Measurements from ENCODE around the gene CNPY4.

Gene CNPY4

DNA sequence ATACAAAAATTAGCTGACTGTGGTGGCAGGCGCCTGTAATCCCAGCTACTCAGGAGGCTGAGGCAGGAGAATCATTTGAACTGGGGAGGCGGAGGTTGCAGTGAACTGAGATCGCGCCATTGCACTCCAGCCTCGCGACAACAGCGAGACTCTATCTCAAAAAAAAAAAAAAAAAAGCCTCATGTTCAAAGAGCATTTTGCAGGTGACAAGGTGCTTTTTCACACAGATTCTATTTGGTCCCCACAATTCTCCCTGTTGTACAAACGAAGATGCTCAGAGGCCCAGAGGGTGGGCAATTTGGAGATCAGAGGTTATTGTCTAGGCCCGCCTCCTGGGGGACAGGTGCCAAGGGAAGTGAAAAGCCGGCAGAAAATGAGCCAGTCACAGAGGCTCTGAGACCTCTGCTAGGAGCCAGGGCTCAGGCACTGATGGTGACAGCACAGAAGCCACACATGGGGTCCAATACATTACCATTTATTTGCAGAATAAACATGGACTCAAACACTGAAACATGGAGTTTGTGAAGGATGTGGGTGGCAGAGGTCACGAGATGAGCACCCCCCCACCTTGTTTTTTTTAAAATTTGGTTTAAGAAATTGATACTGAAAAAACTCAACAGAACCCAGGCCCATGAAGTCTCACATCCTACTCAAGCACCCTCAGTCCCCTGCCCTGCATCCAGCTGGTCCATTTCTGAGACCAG lies 49.9 kb downstream of the CNPY4 start:
- no peak for DNase-seq

GRCh38 chr7:100170101-100170897 lies 50.9 kb downstream of the CNPY4 start:
- DNase-seq = no peak

GRCh38 chr7:100171087-100171681 lies 51.8 kb downstream of the CNPY4 start:
- no peak for DNase-seq

DNA sequence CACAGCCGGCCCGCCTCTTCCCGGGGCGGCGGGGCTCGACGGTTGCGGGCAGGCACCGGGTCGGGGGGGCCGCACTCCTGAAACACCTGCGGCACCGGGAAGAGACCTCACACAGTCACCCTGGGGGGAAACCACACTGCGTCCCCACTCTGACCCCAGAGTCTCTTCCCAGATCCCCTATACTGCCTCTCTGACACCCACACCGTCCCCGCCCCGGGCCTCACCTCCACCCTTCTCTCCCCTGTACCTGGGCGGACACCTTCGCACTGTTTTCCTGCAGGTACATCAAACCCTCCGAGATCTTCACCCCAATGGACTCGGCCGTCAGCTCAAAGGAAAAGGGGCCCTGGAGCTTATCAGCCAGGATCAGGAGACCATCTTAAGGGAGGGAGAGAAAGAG lies 52.4 kb downstream of the CNPY4 start:
- no peak for DNase-seq

DNA sequence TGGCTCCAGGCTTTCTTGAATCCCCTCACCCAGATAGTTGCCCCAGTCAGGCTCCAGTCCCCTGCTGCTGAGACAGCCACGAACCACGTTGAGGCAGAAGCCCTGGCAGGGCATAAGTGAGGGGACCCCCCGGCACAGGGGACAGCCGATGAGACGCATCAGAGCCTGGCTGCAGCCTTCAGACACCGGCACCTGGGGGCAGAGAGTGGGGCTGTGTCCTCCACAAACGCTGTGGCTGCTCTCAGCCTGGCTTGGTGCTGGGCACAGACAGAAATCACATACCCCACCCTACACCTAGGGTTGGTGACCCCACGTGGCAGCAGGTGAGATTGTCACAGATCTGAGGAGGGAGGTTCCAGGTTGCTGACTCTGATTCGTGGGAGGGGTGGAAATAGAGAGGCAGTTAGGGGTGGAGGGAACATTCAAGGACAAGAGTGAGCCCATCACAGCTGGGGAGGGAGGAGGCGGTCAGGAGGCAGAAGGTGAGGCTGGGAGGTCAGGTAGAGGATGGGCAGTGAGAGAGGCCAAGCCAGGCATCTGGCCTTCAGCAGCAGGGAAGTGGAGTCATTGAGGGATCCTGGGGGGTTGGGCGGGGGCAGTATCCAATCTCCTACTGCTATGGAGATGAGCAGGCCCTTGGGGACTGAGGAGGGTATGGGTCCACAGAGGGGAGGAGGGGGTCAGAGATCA lies 54.5 kb downstream of the CNPY4 start:
- DNase-seq = no peak

GRCh38 chr7:100174582-100174981 lies 55.1 kb downstream of the CNPY4 start:
- no peak for DNase-seq

All from HCEC 1CT (cell line).